OCI-LY1 (cell line): Measurements from ENCODE around the gene ZNF451.

Source experiments
- CTCF ChIP-seq: fragments of 200-600 bp; sonication (generic), shearing (Covaris generic); IDR thresholded peaks from 2 replicates; pipeline ENCODE4 v1.5.1; 2017; ENCODE audit warnings: mild to moderate bottlenecking, antibody characterized with exemption, low read length, moderate library complexity, mixed read lengths
- EZH2 ChIP-seq: fragments of 200-600 bp; sonication (generic), shearing (Covaris generic); IDR thresholded peaks from 2 replicates; pipeline ENCODE4 v1.8.0; 2017; ENCODE audit warnings: borderline replicate concordance, mixed run types, mild to moderate bottlenecking, antibody characterized with exemption, low read length, moderate library complexity, mixed read lengths

- TF ChIP-seq CTCF (no peak), EZH2 (no peak)
Measured at GRCh38 chr6:57177545-57178265, 87.7 kb downstream of the ZNF451 start.
